ENCODE data around the gene CD79A.

CD79A gene

DNA sequence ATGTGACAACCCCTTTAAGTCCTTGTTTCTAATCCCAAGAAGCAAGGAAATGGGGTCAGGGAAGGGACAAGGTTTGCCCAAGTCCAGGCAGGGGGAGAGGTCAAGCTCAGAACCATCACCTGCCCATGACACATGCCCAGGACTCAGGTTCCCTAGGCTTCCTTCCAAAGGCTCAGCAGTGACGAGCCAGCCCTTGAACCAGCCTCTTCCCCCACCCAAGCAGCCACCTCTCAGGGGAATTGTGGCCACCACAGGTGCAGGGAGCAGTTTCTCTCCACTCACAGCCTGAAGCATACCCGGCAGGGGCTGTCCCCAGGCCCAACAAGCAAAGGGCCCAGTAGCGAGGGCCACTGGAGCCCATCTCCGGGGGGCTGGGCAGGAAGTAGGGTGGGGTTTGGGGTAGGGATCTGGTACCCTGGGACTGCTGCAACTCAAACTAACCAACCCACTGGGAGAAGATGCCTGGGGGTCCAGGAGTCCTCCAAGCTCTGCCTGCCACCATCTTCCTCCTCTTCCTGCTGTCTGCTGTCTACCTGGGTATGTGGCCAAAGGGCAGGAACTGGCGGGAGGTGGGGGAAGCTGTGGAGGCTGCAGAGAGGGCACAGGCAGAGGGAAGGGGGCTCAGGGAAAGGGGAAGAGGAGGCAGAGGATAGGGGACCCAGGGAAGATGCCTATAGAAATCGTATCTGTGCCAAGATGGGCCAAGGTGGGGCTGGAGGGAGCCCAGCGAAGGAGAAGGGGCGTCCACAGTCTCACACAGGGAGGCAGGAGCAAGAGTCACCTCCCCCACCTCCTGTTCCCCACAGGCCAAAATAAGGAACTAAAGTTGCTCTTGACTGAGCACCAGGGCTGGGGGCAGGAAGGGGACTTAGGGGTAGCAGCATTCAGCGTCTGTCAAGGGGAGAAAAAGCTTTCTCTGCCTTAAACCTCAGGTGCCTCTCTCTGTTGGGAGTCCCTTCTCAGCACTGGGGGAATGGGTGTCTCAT is at the start of gene CD79A:
Gene CD79A, plus strand, starts transcription at position 433 of the 986 bp plus-strand sequence. Its CDS starts 26 bp downstream, at position 459.
- FAIRE-seq, result no peak

DNA sequence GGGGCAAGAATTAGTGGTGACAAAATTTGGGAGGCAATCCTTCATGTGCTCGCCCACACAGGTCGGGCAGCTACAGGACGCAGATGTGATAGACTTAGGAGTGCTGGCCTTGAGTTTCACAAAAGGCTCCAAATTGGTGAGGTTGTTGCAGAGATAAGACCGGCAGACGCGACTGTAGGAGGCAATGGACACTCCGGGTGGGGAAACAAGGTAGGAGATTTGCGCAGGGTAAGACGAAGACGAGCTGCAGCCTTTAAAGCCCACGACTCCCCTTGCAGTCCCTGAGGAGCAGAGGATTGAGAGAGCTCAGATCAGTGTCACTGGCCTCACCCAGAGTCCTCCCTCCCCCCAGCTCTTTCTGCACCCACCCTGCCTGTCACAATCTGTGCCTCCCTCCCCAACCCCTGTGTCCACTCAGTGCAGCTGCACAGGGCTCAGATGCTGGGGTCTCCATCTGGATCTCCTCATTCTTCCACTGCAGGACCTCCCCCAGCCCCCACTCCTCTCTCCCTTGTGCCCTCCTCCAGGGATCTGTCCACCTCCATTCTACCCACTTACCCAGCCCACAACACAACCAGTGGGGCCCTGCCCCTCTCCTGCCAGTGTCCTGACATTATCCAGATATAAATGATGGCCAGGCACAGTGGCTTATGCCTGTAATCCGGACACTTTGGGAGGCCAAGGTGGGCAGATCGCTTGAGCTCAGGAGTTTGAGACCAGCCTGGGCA is 38.9 kb upstream of the CD79A start:
- no peak for FAIRE-seq

DNA sequence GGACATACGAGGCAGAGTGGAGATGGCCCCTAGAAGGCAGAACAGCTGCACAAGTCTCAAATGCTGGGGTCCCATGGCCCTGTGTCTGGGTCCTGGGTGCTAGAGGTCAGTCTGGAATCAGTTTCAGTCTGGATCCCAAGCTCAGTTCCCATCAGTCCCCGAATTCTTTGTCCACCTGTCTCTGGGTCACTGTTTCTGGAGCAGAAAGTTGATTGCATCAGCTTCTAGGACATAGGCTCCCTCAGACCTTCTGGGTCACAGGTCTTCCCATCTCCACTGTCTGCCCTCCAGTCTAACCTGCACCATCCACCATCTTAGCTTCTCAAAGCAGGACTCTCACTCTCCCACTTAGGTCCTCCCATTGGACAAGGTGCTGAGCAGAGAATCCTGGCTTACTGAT is 37.9 kb upstream of the CD79A start:
- no peak for FAIRE-seq

DNA sequence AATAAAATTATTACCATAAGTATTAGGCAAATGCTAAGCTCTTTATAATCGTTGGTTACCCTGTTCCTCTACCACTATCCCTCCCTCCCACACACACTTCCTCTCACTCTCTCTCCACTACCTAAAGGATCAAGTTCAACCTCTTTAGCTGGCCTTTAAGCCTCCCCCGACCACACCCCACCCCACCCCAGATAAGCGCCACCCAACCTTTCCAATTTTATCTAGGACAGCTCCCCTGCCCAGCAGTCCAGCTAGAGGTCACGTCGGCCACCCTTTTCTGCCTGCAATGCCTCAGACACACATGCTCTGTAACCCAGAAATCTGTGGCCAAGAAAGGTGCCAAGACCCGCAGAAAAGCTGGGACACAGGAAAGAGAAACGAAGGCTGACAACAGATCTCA is 33.7 kb upstream of the CD79A start:
- FAIRE-seq, result no peak

DNA sequence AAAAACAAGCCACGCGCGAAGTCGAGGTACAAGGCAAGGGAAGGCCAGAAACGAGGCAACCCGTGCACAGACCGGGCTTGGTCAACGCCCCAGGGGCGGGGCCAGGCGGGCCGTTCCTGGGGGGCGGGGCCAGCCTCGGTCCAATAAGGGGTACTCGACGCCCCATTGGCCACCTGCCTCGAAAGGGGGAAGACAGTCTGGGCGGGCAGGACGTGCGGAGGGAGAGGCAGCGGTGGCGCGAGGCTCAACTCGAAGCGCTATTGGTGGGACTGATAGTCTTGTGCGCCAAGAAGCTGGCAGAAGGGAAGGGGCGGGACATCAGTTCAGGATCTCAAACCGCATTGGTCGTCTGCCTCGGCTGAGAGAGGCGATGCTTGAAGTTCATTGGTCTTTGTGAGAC is 32.5 kb upstream of the CD79A start, which contains the start of gene LYPD4:
Gene LYPD4, minus strand, starts transcription at position 83 of the 400 bp plus-strand sequence. CDS start 5,398 bp downstream, outside the sequence.
- no peak for FAIRE-seq

DNA sequence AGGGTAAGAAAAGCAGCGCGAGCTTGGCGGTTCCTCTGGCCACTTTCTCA is 32.3 kb upstream of the CD79A start, which contains the start of gene DMRTC2:
Gene DMRTC2, plus strand, starts transcription at position 42 of the 50 bp plus-strand sequence. CDS start 2,387 bp downstream, outside the sequence.
- FAIRE-seq, result no peak

DNA sequence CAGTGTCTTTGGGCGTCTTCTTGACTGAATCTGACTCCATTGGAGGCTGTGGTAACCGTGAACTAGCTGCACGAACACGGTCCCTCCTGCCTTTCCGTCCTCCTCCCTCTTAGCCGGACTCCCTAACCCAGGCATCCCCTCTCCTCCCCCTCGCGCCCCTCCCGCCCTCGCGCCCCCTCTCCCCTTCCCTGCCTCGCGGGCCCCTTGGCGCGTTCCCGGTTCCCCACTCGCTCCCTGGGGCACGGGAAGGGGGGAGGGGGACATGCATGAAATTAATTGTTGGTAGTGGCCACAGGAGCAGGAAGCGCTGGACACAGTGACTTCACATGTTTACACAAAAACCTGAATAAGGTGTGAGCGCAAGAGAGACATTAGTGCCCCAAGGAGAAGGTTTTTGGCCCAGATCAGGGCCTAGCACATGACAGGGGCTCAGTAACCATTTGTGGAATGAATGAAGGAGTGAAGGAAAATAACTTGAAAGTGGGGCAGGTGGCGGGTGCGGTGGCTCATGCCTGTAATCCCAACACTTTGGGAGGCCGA is 32.0 kb upstream of the CD79A start:
- no peak for FAIRE-seq

DNA sequence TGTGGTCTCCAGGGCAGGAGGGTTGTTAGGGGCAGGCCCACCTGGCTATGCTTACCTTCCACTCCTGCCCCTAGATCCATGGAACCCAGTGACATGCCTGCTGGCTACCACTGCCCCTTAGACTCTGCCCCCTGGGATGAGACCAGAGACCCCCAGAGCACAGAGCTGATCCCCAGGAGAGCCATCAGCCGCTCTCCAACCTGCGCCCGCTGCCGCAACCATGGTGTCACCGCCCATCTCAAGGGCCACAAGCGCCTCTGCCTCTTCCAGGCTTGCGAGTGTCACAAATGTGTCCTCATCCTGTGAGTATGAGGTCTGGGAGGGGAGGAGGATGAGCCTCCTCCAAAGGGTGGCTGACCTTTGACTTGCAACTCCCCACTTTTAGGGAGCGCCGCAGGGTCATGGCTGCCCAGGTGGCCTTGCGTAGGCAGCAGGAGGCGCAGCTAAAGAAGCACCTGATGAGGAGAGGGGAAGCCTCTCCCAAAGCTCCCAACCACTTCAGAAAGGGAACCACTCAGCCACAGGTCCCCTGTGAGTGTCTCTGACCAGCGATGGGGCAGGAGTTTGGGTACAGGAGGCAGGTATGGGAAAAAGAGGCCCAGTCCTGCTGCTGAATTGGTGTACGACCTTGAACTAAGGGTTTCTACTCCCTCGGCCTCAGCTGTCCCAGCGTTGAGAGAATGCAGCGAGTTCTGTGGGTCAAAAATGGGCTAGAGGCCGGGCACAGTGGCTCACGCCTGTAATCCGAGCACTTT is 29.6 kb upstream of the CD79A start:
- no peak for FAIRE-seq

DNA sequence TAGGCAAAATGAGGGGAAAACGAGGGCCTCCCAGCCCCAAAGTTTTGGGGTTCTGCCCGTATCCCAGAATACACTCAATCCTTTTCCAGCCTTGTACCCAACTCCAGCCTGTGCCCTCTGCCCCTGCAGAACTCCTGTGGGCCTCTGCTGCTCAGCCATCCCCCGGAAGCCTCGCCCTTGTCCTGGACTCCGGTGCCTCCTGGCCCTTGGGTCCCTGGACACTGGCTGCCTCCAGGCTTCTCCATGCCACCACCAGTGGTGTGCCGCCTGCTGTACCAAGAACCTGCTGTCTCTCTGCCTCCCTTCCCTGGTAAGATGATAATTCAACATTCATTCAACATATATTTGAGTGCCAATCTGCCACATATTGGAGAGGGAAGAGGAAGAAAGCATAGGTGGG is 28.4 kb upstream of the CD79A start:
- FAIRE-seq, result no peak

DNA sequence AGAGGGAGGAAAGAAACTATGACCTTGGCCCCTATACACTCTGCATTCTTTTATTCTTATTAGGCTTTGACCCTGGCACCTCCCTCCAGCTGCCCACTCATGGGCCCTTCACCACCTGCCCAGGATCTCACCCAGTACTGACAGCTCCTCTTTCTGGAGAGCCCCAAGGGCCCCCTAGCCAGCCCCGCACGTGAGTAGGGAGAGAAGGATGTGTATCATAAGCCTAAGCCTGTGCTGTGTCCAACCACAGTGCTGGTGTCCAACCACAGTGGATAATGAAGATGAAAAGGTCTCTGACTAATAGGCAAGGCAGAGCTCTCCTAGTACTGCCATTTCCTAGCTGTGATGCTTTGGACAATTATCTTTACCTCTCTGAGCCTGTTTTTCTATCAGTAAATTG is 28.0 kb upstream of the CD79A start:
- FAIRE-seq, result no peak

DNA sequence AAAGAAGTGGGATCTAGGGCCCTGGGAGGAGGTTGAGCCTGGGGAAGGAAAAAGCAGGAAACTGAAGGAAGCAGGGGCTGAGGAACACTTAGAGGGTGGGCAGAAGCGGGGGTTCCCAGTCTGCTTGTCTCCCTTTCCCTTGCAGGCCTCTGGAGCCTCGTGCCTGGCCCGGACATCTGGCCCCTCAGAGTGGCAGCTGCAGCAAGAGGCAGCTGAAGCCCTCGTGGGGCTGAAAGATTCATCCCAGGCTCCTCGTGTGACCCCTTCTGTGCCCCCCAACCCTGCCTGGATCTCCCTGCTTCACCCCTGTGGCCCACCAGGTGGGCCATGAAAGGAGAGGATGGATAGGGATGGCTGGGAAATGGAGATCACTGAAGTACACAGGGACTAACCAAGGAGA is 26.7 kb upstream of the CD79A start:
- FAIRE-seq, result no peak

DNA sequence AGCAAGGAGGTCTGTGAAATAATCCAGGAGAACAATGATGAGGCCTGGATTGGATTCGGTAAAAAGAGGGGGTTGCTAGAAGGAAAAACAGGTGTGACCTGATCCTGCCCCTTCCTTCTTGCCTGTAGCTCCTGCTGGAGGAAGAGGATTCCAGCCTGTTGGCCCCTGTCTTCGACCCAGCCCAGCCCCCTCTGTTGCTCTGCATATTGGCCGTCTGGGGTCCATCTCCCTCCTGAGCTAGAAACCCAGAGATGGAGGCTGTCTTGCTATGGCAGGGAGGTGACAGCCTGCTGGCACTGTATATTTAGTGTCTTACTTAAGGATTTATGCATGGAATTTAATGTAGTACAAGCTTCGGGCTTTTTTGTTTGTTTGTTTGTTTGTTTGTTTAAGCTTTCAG is 25.6 kb upstream of the CD79A start:
- no peak for FAIRE-seq

DNA sequence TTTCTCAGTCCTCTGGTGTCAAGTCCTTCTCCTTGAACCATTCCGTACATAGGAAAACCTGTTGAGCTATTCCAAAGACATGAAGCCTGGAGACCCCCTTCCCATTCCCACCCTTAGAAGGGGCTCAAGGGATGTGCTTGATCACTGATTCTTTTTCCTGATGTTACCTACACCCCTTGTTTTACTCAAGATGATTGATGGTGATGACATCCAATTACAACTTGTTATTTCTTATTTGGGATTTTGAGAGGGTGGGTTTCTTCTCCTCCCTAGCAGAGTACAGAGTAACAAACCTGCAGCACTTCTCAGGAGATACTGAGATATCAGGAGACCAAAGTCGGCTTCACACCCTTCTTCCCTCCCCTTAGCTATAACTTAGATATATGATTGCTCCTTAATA is 23.7 kb upstream of the CD79A start:
- no peak for FAIRE-seq

DNA sequence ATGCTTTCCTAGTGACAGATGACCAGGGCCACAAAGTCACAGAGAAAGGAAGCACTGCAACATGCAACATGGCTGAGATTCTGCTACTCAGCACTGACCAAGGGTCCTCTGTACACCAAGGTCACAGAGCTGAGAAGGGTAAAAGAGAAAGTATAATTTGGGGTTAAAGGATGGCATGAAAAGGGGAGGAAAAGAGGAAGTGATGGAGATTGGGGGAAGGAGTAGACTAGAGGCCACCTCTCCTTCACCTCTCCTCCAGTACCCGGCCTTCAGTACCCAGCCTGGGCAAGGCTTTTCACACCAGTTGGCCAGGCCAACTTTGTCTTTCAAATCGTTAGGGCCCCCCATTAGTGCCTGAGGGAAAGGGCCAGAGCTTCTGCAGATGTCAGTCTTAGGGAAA is 23.3 kb upstream of the CD79A start:
- no peak for FAIRE-seq

DNA sequence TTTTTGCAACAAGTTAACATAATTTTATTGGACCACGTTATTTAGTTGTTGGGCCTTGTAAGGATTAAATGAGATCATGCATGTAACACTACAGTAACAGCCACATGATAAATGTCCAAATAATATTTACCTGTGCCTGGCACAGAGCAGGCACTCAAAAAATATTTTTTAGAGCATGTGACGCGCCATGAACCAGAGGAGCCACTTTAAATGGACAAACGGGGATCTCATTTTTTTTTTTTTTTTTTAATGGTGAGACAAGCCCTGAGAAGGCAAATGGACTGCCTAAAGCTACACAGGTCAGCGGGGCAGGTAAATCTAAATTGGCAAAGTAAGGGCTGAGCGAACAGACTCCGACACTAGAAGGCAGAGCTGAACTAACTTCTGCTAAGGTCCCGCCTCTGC is 17.9 kb upstream of the CD79A start:
- FAIRE-seq, result no peak

DNA sequence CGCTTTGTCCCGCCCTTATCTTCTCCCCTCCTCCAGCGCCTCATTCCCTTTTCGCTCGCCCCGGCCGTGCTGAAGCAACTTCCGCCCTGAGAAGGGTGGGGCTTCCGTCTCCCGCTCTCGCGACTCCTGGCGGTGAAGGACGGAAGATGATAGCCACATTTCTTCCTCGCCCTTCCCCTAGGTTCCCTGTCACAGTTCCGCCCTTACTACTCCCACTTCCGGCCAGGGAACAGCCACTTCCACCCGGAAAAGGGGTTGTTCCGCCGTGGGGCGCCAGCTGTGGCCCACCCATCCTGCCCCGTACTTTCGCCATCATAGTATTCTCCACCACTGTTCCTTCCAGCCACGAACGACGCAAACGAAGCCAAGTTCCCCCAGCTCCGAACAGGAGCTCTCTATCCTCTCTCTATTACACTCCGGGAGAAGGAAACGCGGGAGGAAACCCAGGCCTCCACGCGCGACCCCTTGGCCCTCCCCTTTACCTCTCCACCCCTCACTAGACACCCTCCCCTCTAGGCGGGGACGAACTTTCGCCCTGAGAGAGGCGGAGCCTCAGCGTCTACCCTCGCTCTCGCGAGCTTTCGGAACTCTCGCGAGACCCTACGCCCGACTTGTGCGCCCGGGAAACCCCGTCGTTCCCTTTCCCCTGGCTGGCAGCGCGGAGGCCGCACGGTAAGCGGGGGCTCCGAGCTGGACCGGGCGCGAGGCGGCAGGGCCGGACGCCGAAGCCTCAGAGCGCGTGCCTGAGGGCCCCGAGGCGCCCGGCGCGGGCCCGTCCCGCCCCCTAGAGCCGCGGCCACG is 17.3 kb upstream of the CD79A start, which contains the start of gene RPS19:
Gene RPS19, plus strand, starts transcription at position 638 of the 801 bp plus-strand sequence. CDS start 520 bp downstream, outside the sequence.
- peak; percentile 99 for FAIRE-seq

DNA sequence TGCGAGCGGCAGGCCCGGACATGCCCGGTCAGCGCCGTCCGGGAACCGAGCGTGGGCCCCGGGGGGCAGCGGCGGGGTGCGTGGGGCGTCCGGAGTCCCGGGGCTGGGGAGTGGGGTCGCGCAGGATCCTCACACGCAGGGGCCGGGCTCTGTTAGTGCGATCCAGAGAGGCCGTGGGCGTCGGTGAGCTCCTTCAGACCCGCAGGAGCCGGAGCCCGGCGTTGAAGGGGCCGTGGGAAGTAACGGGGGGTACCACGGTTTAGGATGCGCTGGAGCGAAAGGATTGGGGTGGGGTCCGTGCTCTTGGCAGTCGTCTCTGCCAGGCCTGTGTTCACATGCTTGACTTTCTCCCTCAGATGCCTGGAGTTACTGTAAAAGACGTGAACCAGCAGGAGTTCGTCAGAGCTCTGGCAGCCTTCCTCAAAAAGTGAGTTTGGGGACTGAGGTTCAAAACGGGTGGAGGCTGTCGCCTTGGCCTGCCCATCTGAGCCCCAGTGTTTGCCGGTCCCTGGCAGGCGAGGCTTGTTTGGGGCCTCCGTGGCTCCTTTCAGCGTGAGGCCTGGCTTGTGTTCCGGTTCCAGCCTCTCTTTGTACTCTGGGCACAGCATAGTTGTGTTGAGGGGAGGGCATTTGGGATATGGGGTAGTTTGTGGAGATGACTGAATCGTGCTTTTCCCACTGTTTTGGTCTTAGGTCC is 16.5 kb upstream of the CD79A start:
- no peak for FAIRE-seq

DNA sequence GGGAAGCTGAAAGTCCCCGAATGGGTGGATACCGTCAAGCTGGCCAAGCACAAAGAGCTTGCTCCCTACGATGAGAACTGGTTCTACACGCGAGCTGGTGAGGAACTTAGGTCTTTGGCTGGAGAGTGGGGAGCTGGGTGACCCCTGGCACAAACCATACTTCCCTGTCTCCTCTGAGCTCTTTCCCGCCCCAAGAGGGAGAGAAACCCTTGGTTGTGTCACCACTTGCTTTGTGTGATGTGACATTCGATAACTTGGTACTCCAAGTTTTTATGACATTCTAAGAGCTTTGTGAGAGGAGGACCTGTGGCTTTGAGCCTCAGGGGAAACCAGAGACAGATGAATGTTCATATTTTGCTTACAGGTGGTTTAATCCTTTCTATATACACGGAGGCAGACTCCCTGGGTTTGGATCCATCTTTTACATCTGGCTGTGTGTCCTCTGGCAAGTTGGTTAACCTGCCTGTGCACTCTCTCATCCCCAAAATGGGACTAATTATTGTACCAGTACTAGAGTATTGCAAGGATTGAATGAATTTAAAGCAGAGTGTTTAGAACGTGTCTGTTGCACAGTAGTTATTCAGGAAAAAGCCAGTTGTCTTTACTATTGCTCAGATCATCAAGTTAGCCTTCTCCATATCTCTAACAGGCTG is 15.8 kb upstream of the CD79A start:
- no peak for FAIRE-seq

DNA sequence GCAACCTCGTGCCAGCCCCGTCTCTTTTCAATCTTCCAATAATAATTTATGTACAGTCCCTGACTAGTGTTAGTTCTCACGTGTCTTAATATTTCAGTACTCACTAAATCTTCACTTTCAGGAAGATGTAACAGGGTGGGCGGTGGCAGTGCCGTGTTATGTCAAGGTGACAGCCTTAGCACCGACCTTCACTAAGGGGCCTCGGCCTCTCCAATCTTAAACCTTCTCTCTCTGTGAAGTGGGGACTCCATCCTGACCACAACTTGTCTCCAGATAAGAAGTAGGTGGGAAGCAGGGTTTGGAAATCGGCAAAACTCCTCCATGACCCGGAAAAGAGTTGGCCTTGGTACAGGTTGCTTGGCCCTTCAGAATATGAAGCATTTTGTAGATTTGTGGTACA is 15.2 kb upstream of the CD79A start:
- no peak for FAIRE-seq

DNA sequence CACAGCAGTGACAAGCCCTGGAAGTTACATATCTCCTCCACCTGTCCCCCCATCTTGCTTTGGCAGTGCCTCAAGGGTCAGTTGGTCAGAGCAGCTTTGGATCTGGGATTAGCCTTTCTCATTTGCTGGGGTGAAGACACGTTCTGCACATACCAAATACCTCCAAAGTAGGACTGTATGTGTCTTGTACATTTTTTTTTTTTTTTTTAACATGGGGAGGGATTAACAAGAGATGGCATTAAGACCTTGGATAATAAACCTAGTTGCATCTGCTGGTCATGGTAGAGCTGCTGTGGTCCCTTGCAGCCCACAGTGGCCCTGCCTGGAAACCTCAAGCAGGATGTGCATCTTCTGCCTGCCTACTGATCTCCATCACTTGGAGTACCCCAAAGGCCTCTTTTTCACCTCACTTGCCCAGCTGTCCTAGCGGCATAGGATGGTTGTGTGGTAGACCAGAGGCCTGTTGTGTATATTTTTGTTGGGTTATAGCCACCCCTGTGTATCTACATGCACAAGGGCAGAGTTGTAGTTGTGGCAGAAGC is 14.6 kb upstream of the CD79A start:
- no peak for FAIRE-seq

Data from G401.6 (cell line).